OCI-LY1 (cell line): ENCODE results near the gene HJURP.

Source experiments
- CTCF ChIP-seq: fragments of 200-600 bp; sonication (generic), shearing (Covaris generic); IDR thresholded peaks from 2 replicates; pipeline ENCODE4 v1.5.1; 2017; ENCODE audit warnings: mild to moderate bottlenecking, antibody characterized with exemption, low read length, moderate library complexity, mixed read lengths
- EZH2 ChIP-seq: fragments of 200-600 bp; sonication (generic), shearing (Covaris generic); IDR thresholded peaks from 2 replicates; pipeline ENCODE4 v1.8.0; 2017; ENCODE audit warnings: borderline replicate concordance, mixed run types, mild to moderate bottlenecking, antibody characterized with exemption, low read length, moderate library complexity, mixed read lengths

GRCh38 chr2:233862261-233862768 is 8.0 kb upstream of the HJURP start:
- TF ChIP-seq CTCF = no peak
- no peak for TF ChIP-seq EZH2
